GM18519 (cell line): ENCODE data around the gene CEP164.

Experiments
- ATAC-seq: cut with Tn5 transposase; IDR thresholded peaks from one replicate; pipeline ENCODE4 v1.9.1; 2021; ENCODE audit warnings: mild to moderate bottlenecking, moderate library complexity; ENCODE audit not compliant: unreplicated experiment, low FRiP score

CEP164 gene

GRCh38 chr11:117417856-117418255, 90.2 kb downstream of the CEP164 start:
- ATAC-seq = no peak

- no peak for ATAC-seq
Measured at GRCh38 chr11:117418737-117419481, 91.3 kb downstream of the CEP164 start.

- no peak for ATAC-seq
Measured at GRCh38 chr11:117419482-117420142, 92.0 kb downstream of the CEP164 start.

GRCh38 chr11:117420143-117420485, 92.5 kb downstream of the CEP164 start:
- ATAC-seq = no peak

- ATAC-seq = no peak
Measured at GRCh38 chr11:117420598-117420997, 92.9 kb downstream of the CEP164 start.

- ATAC-seq = no peak
Measured at GRCh38 chr11:117421041-117421440, 93.4 kb downstream of the CEP164 start.

GRCh38 chr11:117421476-117421875, 93.8 kb downstream of the CEP164 start:
- no peak for ATAC-seq

- ATAC-seq = no peak
Measured at GRCh38 chr11:117423046-117423575, 95.5 kb downstream of the CEP164 start.

GRCh38 chr11:117424781-117425180, 97.1 kb downstream of the CEP164 start:
- no peak for ATAC-seq

- no peak for ATAC-seq
Measured at GRCh38 chr11:117425679-117426296, 98.1 kb downstream of the CEP164 start.

- ATAC-seq = no peak
Measured at GRCh38 chr11:117426297-117426685, 98.6 kb downstream of the CEP164 start.

- ATAC-seq = no peak
Measured at GRCh38 chr11:117426941-117427340, 99.3 kb downstream of the CEP164 start.

- no peak for ATAC-seq
Measured at GRCh38 chr11:117427356-117427874, 99.8 kb downstream of the CEP164 start.

- no peak for ATAC-seq
Measured at GRCh38 chr11:117428186-117428855, 100.7 kb downstream of the CEP164 start.

- no peak for ATAC-seq
Measured at GRCh38 chr11:117428856-117429229, 101.2 kb downstream of the CEP164 start.

- no peak for ATAC-seq
Measured at GRCh38 chr11:117430293-117430955, 102.8 kb downstream of the CEP164 start.

- no peak for ATAC-seq
Measured at GRCh38 chr11:117431436-117431835, 103.8 kb downstream of the CEP164 start.

- no peak for ATAC-seq
Measured at GRCh38 chr11:117433717-117434116, 106.1 kb downstream of the CEP164 start.

- ATAC-seq = no peak
Measured at GRCh38 chr11:117434481-117434880, 106.8 kb downstream of the CEP164 start.

GRCh38 chr11:117435326-117435725, 107.7 kb downstream of the CEP164 start:
- ATAC-seq = no peak
